Fibroblast of mammary gland (primary cell): ENCODE measurements around the gene DAPK1.

ENCODE experiments used
- DNase-seq: peaks from one replicate; pipeline ENCODE4 v3.0.0-alpha.2; 2010; ENCODE audit warnings: low read depth
- H3K4me3 ChIP-seq: 2 replicates; pipeline ENCODE4 v1.5.1; 2011; ENCODE audit warnings: low read depth, mild to moderate bottlenecking, low read length, moderate library complexity; ENCODE audit not compliant: control insufficient read depth
- CTCF ChIP-seq: conservative IDR thresholded peaks from 2 replicates; pipeline ENCODE4 v1.5.1; 2011; ENCODE audit warnings: low read depth, low read length, inconsistent platforms; ENCODE audit not compliant: control insufficient read depth, insufficient read depth

The DAPK1 gene

GRCh38 chr9:87597710-87598443, 100.2 kb downstream of the DAPK1 start:
- TF ChIP-seq CTCF = no peak
- H3K4me3 ChIP-seq = no peak overlapping the region
- DNase-seq = no peak

- DNase-seq = peak; percentile 75
- H3K4me3 ChIP-seq = no peak overlapping the region
- no peak for TF ChIP-seq CTCF
Observed at GRCh38 chr9:87599901-87600610, 102.4 kb downstream of the DAPK1 start.

DNA sequence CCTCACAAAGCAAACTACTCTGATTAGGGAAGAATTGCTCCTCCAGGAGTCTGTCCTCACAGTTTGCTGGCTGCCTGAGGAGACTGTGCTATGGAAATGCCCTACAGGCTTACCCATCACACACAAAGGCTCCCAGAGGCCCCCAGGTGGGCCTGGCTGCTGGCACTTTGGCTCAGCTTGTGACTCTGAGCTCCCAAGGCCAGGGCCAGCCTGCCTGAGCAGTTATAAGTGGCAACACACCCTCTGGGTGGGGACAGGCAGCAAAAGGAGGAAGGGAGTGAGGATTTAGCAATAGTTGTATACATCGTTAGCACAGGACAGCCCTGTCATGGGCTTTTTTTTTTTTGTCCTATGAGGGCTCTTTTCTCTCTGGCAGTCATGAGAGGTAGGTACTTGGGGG, 103.5 kb downstream of the DAPK1 start:
- TF ChIP-seq CTCF = no peak
- no peak for DNase-seq
- no peak overlapping the region for H3K4me3 ChIP-seq

- H3K4me3 ChIP-seq = no peak overlapping the region
- TF ChIP-seq CTCF = no peak
- no peak for DNase-seq
Observed at GRCh38 chr9:87601595-87601994, 103.9 kb downstream of the DAPK1 start.

DNA sequence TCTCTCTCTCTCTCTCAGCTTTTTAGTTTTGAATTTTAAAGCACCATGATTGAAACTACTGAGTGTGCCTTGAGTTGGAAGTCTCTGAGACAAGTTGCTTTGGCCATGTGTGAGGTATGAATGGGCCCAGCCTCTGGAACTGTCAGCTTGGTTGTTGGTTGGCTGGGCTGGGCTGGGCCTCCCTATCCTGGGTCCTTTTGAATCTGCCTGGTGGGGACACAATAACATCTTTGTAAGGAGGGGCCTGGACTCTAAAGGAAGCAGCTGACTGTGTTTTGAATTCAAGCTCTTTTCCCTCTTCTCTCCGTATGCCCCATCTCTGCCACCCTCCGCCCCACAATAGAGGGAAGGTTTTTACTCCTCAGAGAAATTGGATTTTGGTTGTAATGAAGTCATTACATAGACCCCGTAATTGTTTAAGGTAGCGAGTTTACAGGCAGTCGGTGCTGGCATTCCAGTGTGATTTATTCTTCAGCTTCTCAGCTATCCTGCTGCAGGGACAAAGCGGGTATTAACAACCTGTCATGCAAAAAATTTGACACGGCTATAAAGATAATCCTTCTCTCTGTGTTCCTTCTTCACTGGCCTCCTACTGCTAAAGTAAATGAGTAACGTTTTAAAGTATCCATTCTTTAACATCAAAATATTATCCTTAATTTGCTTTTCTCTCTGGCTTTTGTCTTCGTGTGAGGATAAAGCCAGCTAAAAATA, 105.4 kb downstream of the DAPK1 start:
- TF ChIP-seq CTCF = no peak
- no peak for DNase-seq
- H3K4me3 ChIP-seq = no peak overlapping the region

DNA sequence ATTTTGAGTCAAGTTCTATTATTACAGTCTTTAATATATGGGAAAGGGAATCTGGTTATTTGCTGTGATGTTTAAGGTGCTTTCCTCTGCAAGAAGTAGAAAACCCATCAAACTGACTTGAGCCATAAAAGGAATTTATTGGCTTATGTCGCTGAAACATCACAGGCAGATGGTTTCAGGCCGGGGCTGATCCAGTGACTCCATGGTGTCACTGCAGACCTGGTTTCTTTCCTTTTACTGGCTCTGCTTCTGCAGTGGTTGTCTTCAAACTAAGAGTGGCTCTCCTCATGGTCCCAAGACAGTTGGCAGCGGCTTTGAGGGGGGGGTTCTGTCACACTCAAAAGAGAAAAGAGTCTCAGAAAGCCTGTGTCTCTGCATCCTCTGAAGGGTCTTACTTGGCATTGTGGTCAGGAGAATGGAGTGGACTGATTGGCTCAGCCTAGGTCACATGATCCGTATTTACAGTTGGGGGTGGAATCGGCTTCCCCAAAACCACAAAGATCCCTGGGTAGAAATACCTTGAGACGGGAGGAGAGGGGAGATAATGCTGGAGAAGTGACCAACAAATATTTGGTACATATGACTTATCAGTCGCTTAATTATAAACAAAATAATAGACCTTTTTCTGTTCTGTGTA, 106.3 kb downstream of the DAPK1 start:
- no peak overlapping the region for H3K4me3 ChIP-seq
- TF ChIP-seq CTCF = no peak
- DNase-seq = no peak
